HT1080 (cell line): ENCODE measurements around the gene CLDN7. TPM values are rescaled to one million over a fixed set of nuclear protein-coding genes. Genes with fewer than 3 reads are reported as not detected.

Experiments
- small RNA-seq: library from RNA; depleted of rRNA; stranded (forward); fragments of <200 nt; gene quantifications from one replicate; pipeline ENCODE3, GENCODE V24; 2014
- total RNA-seq: library from RNA; depleted of rRNA; stranded (reverse); fragments of >200 nt; shearing (Covaris generic); gene quantifications from 2 replicates; pipeline ENCODE4 v1.2.3, GENCODE V29; 2014; rRNA removed

The CLDN7 gene
- total RNA-seq, 1 experiment from 2014 or later: not detected

Small RNA genes lying within 50 kb of the gene (small RNA-seq; reads per million reads assigned to genes)
- gene MIR324 (0.68 reads per million, percentile 64 among the genes with 10 or more reads in this experiment), gene RF00019 (not detected)

Other genes starting within 250 kb of the CLDN7 start
- gene RNASEK, start 249.9 kb downstream of the CLDN7 start, total RNA-seq: 201 and 360 TPM in 2 replicates
- not detected in 2 replicates for gene BCL6B, start 239.4 kb downstream of the CLDN7 start, total RNA-seq
- gene SLC16A13, start 226.5 kb downstream of the CLDN7 start, total RNA-seq: 0.43 TPM in 1 of 2 replicates, not detected in the other
- not detected in 2 replicates for gene SLC16A11, start 218.4 kb downstream of the CLDN7 start, total RNA-seq
- not detected in 2 replicates for gene CLEC10A, start 182.2 kb downstream of the CLDN7 start, total RNA-seq
- not detected in 2 replicates for gene ASGR2, start 147.7 kb downstream of the CLDN7 start, total RNA-seq
- gene ASGR1, start 83.1 kb downstream of the CLDN7 start, total RNA-seq: 2.8 and 4.0 TPM in 2 replicates
- gene DLG4, start 42.6 kb downstream of the CLDN7 start, total RNA-seq: 11.3 and 14.2 TPM in 2 replicates
- gene ACADVL, start 42.5 kb downstream of the CLDN7 start, total RNA-seq: 317 and 327 TPM in 2 replicates
- gene DVL2, start 28.0 kb downstream of the CLDN7 start, total RNA-seq: 45.2 and 57.0 TPM in 2 replicates
- 94.0 and 115 TPM in 2 replicates for gene PHF23, start 23.0 kb downstream of the CLDN7 start, total RNA-seq
- 191 and 331 TPM in 2 replicates for gene GABARAP, start 20.0 kb downstream of the CLDN7 start, total RNA-seq
- 43.6 and 79.9 TPM in 2 replicates for gene CTDNEP1, start 10.7 kb downstream of the CLDN7 start, total RNA-seq
- 68.1 and 78.2 TPM in 2 replicates for gene ELP5, start 10.3 kb downstream of the CLDN7 start, total RNA-seq
- gene SLC2A4, start 19.2 kb upstream of the CLDN7 start, total RNA-seq: 0.03 TPM in 1 of 2 replicates, not detected in the other
- not detected in 2 replicates for gene YBX2, start 32.2 kb upstream of the CLDN7 start, total RNA-seq
- 1,448 and 1,578 TPM in 2 replicates for gene EIF5A, start 45.1 kb upstream of the CLDN7 start, total RNA-seq
- gene GPS2, start 52.9 kb upstream of the CLDN7 start, total RNA-seq: 125 and 135 TPM in 2 replicates
- 20.7 TPM in 2 replicates for gene NEURL4, start 66.9 kb upstream of the CLDN7 start, total RNA-seq
- gene ACAP1, start 74.1 kb upstream of the CLDN7 start, total RNA-seq: 0.90 and 2.2 TPM in 2 replicates
- gene KCTD11, start 89.7 kb upstream of the CLDN7 start, total RNA-seq: 4.7 and 5.8 TPM in 2 replicates
- gene TMEM95, start 92.7 kb upstream of the CLDN7 start, total RNA-seq: not detected in 2 replicates
- gene TNK1, start 118.6 kb upstream of the CLDN7 start, total RNA-seq: 0.24 TPM in 1 of 2 replicates, not detected in the other
- gene PLSCR3, start 132.0 kb upstream of the CLDN7 start, total RNA-seq: 31.7 and 36.7 TPM in 2 replicates
- gene TMEM256, start 141.6 kb upstream of the CLDN7 start, total RNA-seq: 54.1 and 72.6 TPM in 2 replicates
- 6.1 and 7.4 TPM in 2 replicates for gene NLGN2, start 145.4 kb upstream of the CLDN7 start, total RNA-seq
- not detected in 2 replicates for gene SPEM1, start 157.8 kb upstream of the CLDN7 start, total RNA-seq
- gene SPEM2, start 163.1 kb upstream of the CLDN7 start, total RNA-seq: not detected in 2 replicates
- not detected in 2 replicates for gene SPEM3, start 166.4 kb upstream of the CLDN7 start, total RNA-seq
- gene TMEM102, start 173.0 kb upstream of the CLDN7 start, total RNA-seq: 0.23 and 0.43 TPM in 2 replicates
- 0.23 and 0.37 TPM in 2 replicates for gene FGF11, start 177.0 kb upstream of the CLDN7 start, total RNA-seq
- 6.0 and 7.9 TPM in 2 replicates for gene CHRNB1, start 182.6 kb upstream of the CLDN7 start, total RNA-seq
- 13.1 and 18.1 TPM in 2 replicates for gene ZBTB4, start 217.2 kb upstream of the CLDN7 start, total RNA-seq
- not detected in 2 replicates for gene SLC35G6, start 219.0 kb upstream of the CLDN7 start, total RNA-seq
- gene POLR2A, start 221.9 kb upstream of the CLDN7 start, total RNA-seq: 43.4 and 44.6 TPM in 2 replicates